Smooth muscle cell (in vitro differentiated cells): Measurements from ENCODE around the gene SEPTIN2. TPM values are rescaled to one million over a fixed set of nuclear protein-coding genes. Genes with fewer than 3 reads are reported as not detected.

Experiments used
- DNase-seq: peaks from one replicate; lab custom pipeline; 2025; ENCODE audit not compliant: unreplicated experiment; lab: John Stamatoyannopoulos, UW
- H2AFZ ChIP-seq: fragments of 200-600 bp; sonication (generic); 2 replicates; pipeline ENCODE4 v1.6.0; 2016; ENCODE audit warnings: antibody characterized with exemption, low read depth, mild to moderate bottlenecking
- H3F3A ChIP-seq: fragments of 200-600 bp; sonication (generic); 2 replicates; pipeline ENCODE4 v1.6.0; 2017; ENCODE audit warnings: antibody characterized with exemption, low read depth
- H3K27ac ChIP-seq: fragments of 200-600 bp; sonication (generic); 2 replicates; pipeline ENCODE4 v1.5.1; 2016; ENCODE audit warnings: low read depth, mild to moderate bottlenecking
- H3K27me3 ChIP-seq: fragments of 200-600 bp; sonication (generic); 2 replicates; pipeline ENCODE4 v1.6.1; 2016; ENCODE audit warnings: low read depth, mild to moderate bottlenecking
- H3K36me3 ChIP-seq: fragments of 200-600 bp; sonication (generic); 2 replicates; pipeline ENCODE4 v1.5.1; 2016; ENCODE audit warnings: low read depth
- H3K4me1 ChIP-seq: fragments of 200-600 bp; sonication (generic); 2 replicates; pipeline ENCODE4 v1.5.1; 2016; ENCODE audit warnings: low read depth
- H3K4me2 ChIP-seq: fragments of 200-600 bp; sonication (generic); 2 replicates; pipeline ENCODE4 v1.6.0; 2016; ENCODE audit warnings: mild to moderate bottlenecking
- H3K4me3 ChIP-seq: fragments of 200-600 bp; sonication (generic); 2 replicates; pipeline ENCODE4 v1.5.1; 2016; ENCODE audit warnings: mild to moderate bottlenecking
- H3K79me2 ChIP-seq: fragments of 200-600 bp; sonication (generic); 2 replicates; pipeline ENCODE4 v1.6.0; 2016; ENCODE audit warnings: low read depth, mild to moderate bottlenecking
- H3K9ac ChIP-seq: fragments of 200-600 bp; sonication (generic); 2 replicates; pipeline ENCODE4 v1.6.0; 2016; ENCODE audit warnings: low read depth
- H3K9me3 ChIP-seq: fragments of 200-600 bp; sonication (generic); replicated peaks from 2 replicates; pipeline ENCODE4 v1.5.1; 2016; ENCODE audit warnings: low read depth
- H4K20me1 ChIP-seq: fragments of 200-600 bp; sonication (generic); 2 replicates; pipeline ENCODE4 v1.6.0; 2016; ENCODE audit warnings: low read depth
- WGBS: methylation state at CpG from one replicate; pipeline ENCODE4 v1.1.7; 2016; ENCODE audit warnings: low lambda C conversion rate; 5-methylcytosine and 5-hydroxymethylcytosine counted together
- polyA plus RNA-seq: library from polyadenylated mRNA; unstranded; fragments of >200 nt; fragmentation: Nextera tagmentation; extraction: Ambion mirVana; gene quantifications from 2 replicates; pipeline ENCODE4 v1.2.1, GENCODE V29; 2016
- total RNA-seq: library from RNA; depleted of rRNA; stranded (reverse); fragments of >200 nt; gene quantifications from 2 replicates; pipeline ENCODE4 v1.2.3, GENCODE V29; 2014
- TF ChIP-seq, protein P1 (sequence below): fragments of 200-600 bp; sonication (generic); IDR thresholded peaks from 2 replicates; pipeline ENCODE4 v1.5.1; 2017; ENCODE audit warnings: borderline replicate concordance, mild to moderate bottlenecking, antibody characterized with exemption; ENCODE audit not compliant: insufficient read depth, poor library complexity, severe bottlenecking

The SEPTIN2 gene
- total and polyA plus RNA-seq, 2 experiments from 2014 or later: 344 to 443 TPM

DNA sequence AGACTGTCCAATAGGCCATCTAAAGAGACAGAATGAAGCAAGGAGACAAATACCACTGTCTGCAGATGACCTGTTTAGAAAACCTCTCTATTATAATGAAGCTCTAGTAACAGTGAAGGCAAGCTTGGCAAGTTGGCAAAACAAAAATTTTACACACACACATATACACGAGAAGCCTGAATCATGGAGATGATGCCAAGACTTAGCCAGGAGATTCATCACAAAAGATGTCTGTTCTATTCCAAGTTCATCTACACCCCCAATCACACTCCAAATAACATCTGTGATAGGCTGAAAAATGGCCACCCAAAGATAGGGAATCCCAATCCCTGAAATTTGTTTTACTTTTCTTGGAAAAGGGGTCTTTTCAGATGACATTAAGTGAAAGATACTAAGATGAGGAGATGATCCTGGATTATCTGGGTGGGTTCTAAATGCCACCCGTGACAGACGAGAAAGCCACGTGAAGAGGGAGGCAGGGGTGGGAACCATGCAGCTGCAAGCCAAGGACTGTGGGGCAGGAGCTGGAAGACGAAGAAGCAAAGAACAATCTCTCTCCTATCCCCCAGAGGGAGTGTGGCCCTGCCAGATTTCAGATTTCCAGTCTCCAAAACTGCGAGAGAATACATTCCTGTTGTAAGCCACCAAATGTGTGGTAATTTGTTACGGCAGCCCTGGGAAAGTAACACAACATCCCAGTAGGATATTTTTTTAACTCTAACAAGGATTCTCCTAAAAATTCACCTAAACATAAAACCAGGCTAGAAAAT, 20.2 kb upstream of the SEPTIN2 start:
- peaks cover 99% of the 10 kb centered on the region for H4K20me1 ChIP-seq
- DNase-seq: no peak
- H3F3A ChIP-seq: peaks cover 11% of the 10 kb centered on the region
- H3K4me3 ChIP-seq: no peak overlapping the region
- TF ChIP-seq, protein P1, sequence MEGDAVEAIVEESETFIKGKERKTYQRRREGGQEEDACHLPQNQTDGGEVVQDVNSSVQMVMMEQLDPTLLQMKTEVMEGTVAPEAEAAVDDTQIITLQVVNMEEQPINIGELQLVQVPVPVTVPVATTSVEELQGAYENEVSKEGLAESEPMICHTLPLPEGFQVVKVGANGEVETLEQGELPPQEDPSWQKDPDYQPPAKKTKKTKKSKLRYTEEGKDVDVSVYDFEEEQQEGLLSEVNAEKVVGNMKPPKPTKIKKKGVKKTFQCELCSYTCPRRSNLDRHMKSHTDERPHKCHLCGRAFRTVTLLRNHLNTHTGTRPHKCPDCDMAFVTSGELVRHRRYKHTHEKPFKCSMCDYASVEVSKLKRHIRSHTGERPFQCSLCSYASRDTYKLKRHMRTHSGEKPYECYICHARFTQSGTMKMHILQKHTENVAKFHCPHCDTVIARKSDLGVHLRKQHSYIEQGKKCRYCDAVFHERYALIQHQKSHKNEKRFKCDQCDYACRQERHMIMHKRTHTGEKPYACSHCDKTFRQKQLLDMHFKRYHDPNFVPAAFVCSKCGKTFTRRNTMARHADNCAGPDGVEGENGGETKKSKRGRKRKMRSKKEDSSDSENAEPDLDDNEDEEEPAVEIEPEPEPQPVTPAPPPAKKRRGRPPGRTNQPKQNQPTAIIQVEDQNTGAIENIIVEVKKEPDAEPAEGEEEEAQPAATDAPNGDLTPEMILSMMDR: no peak
- peaks cover 98% of the 10 kb centered on the region for H3K79me2 ChIP-seq
- no peaks in the 10 kb centered on the region for H3K36me3 ChIP-seq
- no peak overlapping the region for H3K9ac ChIP-seq
- H3K9me3 ChIP-seq: no peaks in the 10 kb centered on the region
- H2AFZ ChIP-seq: no peak overlapping the region
- no peaks in the 10 kb centered on the region for H3K27me3 ChIP-seq
- WGBS: 82% methylated on average over 7 of the region's 7 CpGs
- H3K27ac ChIP-seq: no peak overlapping the region
- no peaks in the 10 kb centered on the region for H3K4me1 ChIP-seq
- no peak overlapping the region for H3K4me2 ChIP-seq

DNA sequence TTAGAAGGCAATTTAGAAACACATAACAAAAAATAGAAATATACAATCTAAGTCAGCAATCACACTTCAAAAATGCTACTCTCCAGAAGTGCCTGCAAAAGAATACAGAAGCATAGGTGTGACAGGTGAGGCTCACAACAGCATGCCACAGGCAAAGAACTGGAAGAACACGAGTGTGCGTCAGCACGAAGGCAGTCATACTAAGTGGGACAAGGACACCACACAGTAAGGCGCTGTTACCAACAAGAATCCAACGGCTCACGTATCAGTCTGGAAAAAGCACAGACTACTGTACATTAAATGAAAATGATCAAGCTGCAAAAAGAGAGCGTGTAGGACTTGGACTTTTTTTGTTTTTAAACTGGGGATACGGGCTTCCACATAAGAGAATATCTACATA, 19.0 kb upstream of the SEPTIN2 start:
- Histone ChIP-seq H2AFZ (no peak overlapping the region), H3K4me2 (no peak overlapping the region), H3K79me2 (peaks cover 98% of the 10 kb centered on the region), H3K27ac (no peak overlapping the region), H3K27me3 (no peaks in the 10 kb centered on the region), H3K4me3 (no peak overlapping the region), H3K36me3 (no peaks in the 10 kb centered on the region), H3K9ac (no peak overlapping the region), H3K9me3 (no peaks in the 10 kb centered on the region), H4K20me1 (peaks cover 99% of the 10 kb centered on the region), H3F3A (peaks cover 11% of the 10 kb centered on the region), H3K4me1 (no peaks in the 10 kb centered on the region)
- 96% methylated on average over 8 of the region's 8 CpGs for WGBS
- no peak for DNase-seq
- TF ChIP-seq, protein P1: no peak

GRCh38 chr2:241298673-241299072, 17.1 kb upstream of the SEPTIN2 start:
- Histone ChIP-seq H3K4me1 (no peaks in the 10 kb centered on the region), H3K36me3 (no peaks in the 10 kb centered on the region), H3F3A (peaks cover 3% of the 10 kb centered on the region), H2AFZ (no peak overlapping the region), H4K20me1 (peaks cover 99% of the 10 kb centered on the region), H3K4me2 (no peak overlapping the region), H3K9me3 (no peaks in the 10 kb centered on the region), H3K9ac (no peak overlapping the region), H3K27me3 (no peaks in the 10 kb centered on the region), H3K79me2 (peaks cover 100% of the 10 kb centered on the region), H3K4me3 (no peak overlapping the region), H3K27ac (no peak overlapping the region)
- no peak for DNase-seq
- TF ChIP-seq, protein P1: no peak
- 97% methylated on average over 5 of the region's 5 CpGs for WGBS

DNA sequence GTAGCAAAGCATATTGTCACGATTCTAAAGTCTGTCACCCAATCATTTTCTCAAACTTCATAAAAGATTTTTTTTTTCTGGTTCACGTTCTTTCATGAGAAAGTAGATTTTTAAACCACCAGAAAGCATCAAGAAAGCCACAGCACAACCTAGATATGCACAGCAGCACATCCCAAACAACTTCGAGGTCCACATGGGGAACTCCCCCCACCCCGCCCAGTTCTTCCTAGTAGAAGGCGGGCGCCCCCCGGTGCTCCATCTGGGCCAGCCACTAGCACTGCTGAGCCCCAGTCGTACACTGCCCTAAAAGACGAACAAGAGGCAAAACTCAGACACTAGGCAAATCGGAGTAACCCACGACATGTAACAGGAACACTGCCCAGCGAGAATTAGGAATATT, 15.7 kb upstream of the SEPTIN2 start:
- Histone ChIP-seq H3K4me3 (no peak overlapping the region), H3K36me3 (no peaks in the 10 kb centered on the region), H3K27ac (no peak overlapping the region), H3K4me2 (no peak overlapping the region), H4K20me1 (peaks cover 99% of the 10 kb centered on the region), H3K9me3 (no peaks in the 10 kb centered on the region), H3K9ac (no peak overlapping the region), H3F3A (peaks cover 3% of the 10 kb centered on the region), H3K79me2 (peaks cover 100% of the 10 kb centered on the region), H3K27me3 (no peaks in the 10 kb centered on the region), H3K4me1 (no peaks in the 10 kb centered on the region), H2AFZ (no peak overlapping the region)
- TF ChIP-seq, protein P1: no peak
- 94% methylated on average over 12 of the region's 12 CpGs for WGBS
- DNase-seq: no peak
